Small intestine (tissue), 7 donors: ENCODE results near the gene TET3. TPM values are rescaled to one million over a fixed set of nuclear protein-coding genes. Genes with fewer than 3 reads are reported as not detected.

Experiments used
- DNase-seq, 2 donors: peaks; one replicate each; pipeline versions ENCODE4 v3.0.0 to v3.0.0-alpha.2; 2013
- FAIRE-seq: peaks from 2 replicates; lab custom pipeline; 2012; peaks lifted over from hg19 to GRCh38; lab: Jason Lieb, UNC
- H3K27ac ChIP-seq, 3 donors: one replicate each; pipeline ENCODE4 v1.5.1; 2013; ENCODE audit warnings: low read length in 2 of 3, mild to moderate bottlenecking in 2 of 3, control low read depth in 1 of 3, inconsistent platforms in 1 of 3, low read depth in 1 of 3, moderate library complexity in 1 of 3
- H3K27me3 ChIP-seq, 3 donors: one replicate each; pipeline ENCODE4 v1.6.1; 2013; ENCODE audit warnings: low read length in 3 of 3, inconsistent platforms in 1 of 3; ENCODE audit not compliant: control insufficient read depth in 3 of 3, insufficient read depth in 3 of 3
- H3K36me3 ChIP-seq, 3 donors: one replicate each; pipeline ENCODE4 v1.6.1; 2013; ENCODE audit warnings: low read length in 3 of 3, inconsistent platforms in 1 of 3, low read depth in 1 of 3, mild to moderate bottlenecking in 1 of 3, moderate library complexity in 1 of 3; ENCODE audit not compliant: control insufficient read depth in 3 of 3, insufficient read depth in 2 of 3
- H3K4me1 ChIP-seq, 3 donors: one replicate each; pipeline ENCODE4 v1.6.1; 2013; ENCODE audit warnings: low read length in 2 of 3, inconsistent platforms in 1 of 3, low read depth in 1 of 3, mild to moderate bottlenecking in 1 of 3, moderate library complexity in 1 of 3; ENCODE audit not compliant: control insufficient read depth in 3 of 3, insufficient read depth in 2 of 3
- H3K4me3 ChIP-seq, 3 donors: one replicate each; pipeline ENCODE4 v1.5.1; 2013; ENCODE audit warnings: low read length in 3 of 3, control low read depth in 1 of 3, inconsistent platforms in 1 of 3, low read depth in 1 of 3, mild to moderate bottlenecking in 1 of 3, moderate library complexity in 1 of 3
- H3K9me3 ChIP-seq, 2 donors: one replicate each; pipeline ENCODE4 v1.6.1; 2013; ENCODE audit warnings: low read depth in 1 of 2, low read length in 1 of 2; ENCODE audit not compliant: control insufficient read depth in 2 of 2, insufficient read depth in 1 of 2
- WGBS, 3 donors: extraction: QIAGEN DNeasy Blood & Tissue Kit; methylation state at CpG; one replicate each; pipeline ENCODE4 v1.1.7; 2013; 5-methylcytosine and 5-hydroxymethylcytosine counted together
- polyA plus RNA-seq, 4 donors: library from polyadenylated mRNA; stranded (reverse) in 3 of 4; unstranded in 1 of 4; fragments of 200-250 nt in 3 of 4; fragments of 120-200 nt in 1 of 4; gene quantifications; one replicate each; pipeline versions ENCODE4 v1.2.1 to v1.2.3, GENCODE V29; 2013
- donor health status: healthy with polysubstance abuse.
- donor health status: control.
- donor health status: control.
- donor health status: Bipolar disorder and iron deficiency.
- donor health status: healthy.

The TET3 gene
- polyA plus RNA-seq, 4 donors = 2.7 to 19.3 (median 6.2) TPM

GRCh38 chr2:73994178-73994831 is 9.6 kb downstream of the TET3 start:
- H3K9me3 ChIP-seq = no peaks in the 10 kb centered on the region
- WGBS, 3 donors = 90 to 93% (median 92%) methylated on average over 8 of the region's 8 CpGs
- peaks cover 0 to 3% (median 0%) of the 10 kb centered on the region in 3 donors for H3K4me1 ChIP-seq
- no peaks in the 10 kb centered on the region for H3K27me3 ChIP-seq
- no peak overlapping the region for H3K4me3 ChIP-seq
- no peak for DNase-seq
- peaks cover 0 to 52% (median 0%) of the 10 kb centered on the region in 3 donors for H3K36me3 ChIP-seq
- H3K27ac ChIP-seq = no peak overlapping the region
- FAIRE-seq = no peak

GRCh38 chr2:73995810-73996209 is 11.1 kb downstream of the TET3 start:
- no peak for DNase-seq
- Histone ChIP-seq H3K36me3 (peaks cover 0 to 51% (median 0%) of the 10 kb centered on the region in 3 donors), H3K4me3 (no peak overlapping the region), H3K9me3 (no peaks in the 10 kb centered on the region), H3K27ac (no peak overlapping the region), H3K27me3 (no peaks in the 10 kb centered on the region), H3K4me1 (peaks cover 0 to 17% (median 10%) of the 10 kb centered on the region in 3 donors)
- 93 to 96% (median 96%) methylated on average over 5 of the region's 5 CpGs for WGBS, 3 donors
- no peak for FAIRE-seq

- Histone ChIP-seq H3K4me1 (peaks cover under 1 to 31% (median 10%) of the 10 kb centered on the region in 3 donors), H3K4me3 (no peak overlapping the region), H3K27ac (no peak overlapping the region), H3K27me3 (no peaks in the 10 kb centered on the region), H3K36me3 (peaks cover 0 to 49% (median 0%) of the 10 kb centered on the region in 3 donors), H3K9me3 (no peaks in the 10 kb centered on the region)
- WGBS, 3 donors = 91 to 95% (median 93%) methylated on average over 6 of the region's 6 CpGs
- FAIRE-seq = no peak
- DNase-seq = no peak
Measured at GRCh38 chr2:73997813-73998212, 13.1 kb downstream of the TET3 start.

GRCh38 chr2:73998451-73998850 is 13.7 kb downstream of the TET3 start:
- Histone ChIP-seq H3K36me3 (peaks cover 0 to 43% (median 0%) of the 10 kb centered on the region in 3 donors), H3K4me1 (peaks cover 4 to 35% (median 10%) of the 10 kb centered on the region in 3 donors), H3K27ac (no peak overlapping the region), H3K4me3 (no peak overlapping the region), H3K27me3 (no peaks in the 10 kb centered on the region), H3K9me3 (no peaks in the 10 kb centered on the region)
- no peak for FAIRE-seq
- DNase-seq = no peak
- 81 to 88% (median 85%) methylated on average over 8 of the region's 8 CpGs for WGBS, 3 donors

DNA sequence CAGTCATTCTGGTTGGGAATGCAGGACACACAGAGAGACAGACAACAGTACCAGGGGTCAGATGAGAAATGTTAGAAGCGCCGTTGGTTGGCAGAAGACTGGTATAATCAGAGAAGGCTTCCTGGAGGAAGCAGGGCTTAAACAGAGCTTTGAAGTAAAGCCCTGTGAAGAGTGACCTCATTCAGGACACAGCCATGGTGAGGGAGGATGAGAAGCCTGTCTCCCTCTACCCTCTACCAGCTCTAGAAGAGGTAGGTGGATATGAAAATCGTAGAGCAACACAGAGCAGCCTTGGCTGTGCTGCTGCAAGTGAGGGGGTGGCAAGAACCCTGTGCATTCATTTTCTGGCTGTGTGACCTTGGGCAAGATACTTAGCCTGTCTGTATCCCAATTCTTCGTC is 14.2 kb downstream of the TET3 start:
- Histone ChIP-seq H3K9me3 (no peaks in the 10 kb centered on the region), H3K36me3 (peaks cover 0 to 46% (median 0%) of the 10 kb centered on the region in 3 donors), H3K4me3 (no peak overlapping the region), H3K27ac (no peak overlapping the region), H3K27me3 (no peaks in the 10 kb centered on the region), H3K4me1 (peaks cover 5 to 39% (median 13%) of the 10 kb centered on the region in 3 donors)
- FAIRE-seq = no peak
- DNase-seq = no peak
- WGBS, 3 donors = 77 to 83% (median 80%) methylated on average over 4 of the region's 4 CpGs

GRCh38 chr2:73999881-74000597 is 15.3 kb downstream of the TET3 start:
- Histone ChIP-seq H3K9me3 (no peaks in the 10 kb centered on the region), H3K27me3 (no peaks in the 10 kb centered on the region), H3K27ac (peak overlapping the region in 1 of 3 donors; percentile 57), H3K4me3 (no peak overlapping the region), H3K4me1 (peaks cover 6 to 41% (median 13%) of the 10 kb centered on the region in 3 donors), H3K36me3 (peaks cover 0 to 51% (median 0%) of the 10 kb centered on the region in 3 donors)
- DNase-seq (peak; percentile 75 to 92), FAIRE-seq (no peak)
- WGBS, 3 donors = 18 to 34% (median 31%) methylated on average over 10 of the region's 10 CpGs

DNA sequence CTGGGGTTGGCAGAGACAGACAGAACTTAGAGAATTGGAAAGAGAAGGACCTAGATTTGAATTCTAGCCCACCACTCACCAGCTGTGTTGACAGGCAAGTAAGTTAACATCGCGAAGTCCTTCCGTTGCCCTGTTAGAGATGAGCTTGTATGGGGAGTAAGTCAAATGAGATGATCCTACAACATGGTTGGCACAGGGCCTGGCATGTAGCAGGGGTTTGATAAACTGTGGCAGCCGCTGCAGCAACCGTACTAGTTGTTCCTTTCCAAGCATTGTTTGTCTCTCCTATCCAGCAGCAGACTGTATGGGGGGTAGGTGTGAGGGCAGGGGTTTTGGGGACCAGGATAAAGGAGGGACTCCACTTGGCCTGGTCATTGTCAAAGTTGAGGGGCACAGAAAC is 16.0 kb downstream of the TET3 start:
- Histone ChIP-seq H3K4me3 (no peak overlapping the region), H3K4me1 (peaks cover 6 to 41% (median 13%) of the 10 kb centered on the region in 3 donors), H3K9me3 (no peaks in the 10 kb centered on the region), H3K27ac (peak overlapping the region in 1 of 3 donors; percentile 57), H3K27me3 (no peaks in the 10 kb centered on the region), H3K36me3 (peaks cover 0 to 54% (median 0%) of the 10 kb centered on the region in 3 donors)
- WGBS, 3 donors = 69 to 88% (median 75%) methylated on average over 5 of the region's 5 CpGs
- no peak for FAIRE-seq
- no peak for DNase-seq

DNA sequence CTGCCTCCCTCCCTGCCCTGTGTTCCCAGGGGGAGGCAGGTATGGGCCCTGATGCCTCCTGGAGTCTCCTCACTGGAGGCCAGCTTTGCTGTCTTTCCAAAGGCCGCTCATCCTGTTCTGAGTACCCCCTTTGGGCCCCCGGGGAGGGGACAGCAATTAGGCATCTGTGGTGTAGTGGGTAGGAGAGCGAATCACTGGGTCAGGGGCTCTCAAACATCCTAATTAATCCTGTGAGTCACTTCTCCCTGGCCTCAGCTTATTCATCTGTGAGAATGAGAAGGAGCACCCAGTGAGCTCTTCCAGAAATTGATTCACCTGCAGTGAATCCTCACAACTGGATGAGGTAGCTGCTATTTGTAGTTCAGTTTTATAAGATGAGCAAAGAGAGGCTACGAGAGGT is 16.4 kb downstream of the TET3 start:
- Histone ChIP-seq H3K4me1 (peaks cover 6 to 41% (median 13%) of the 10 kb centered on the region in 3 donors), H3K4me3 (no peak overlapping the region), H3K27ac (peak overlapping the region in 1 of 3 donors; percentile 15), H3K9me3 (no peaks in the 10 kb centered on the region), H3K36me3 (peaks cover 0 to 52% (median 0%) of the 10 kb centered on the region in 3 donors), H3K27me3 (no peaks in the 10 kb centered on the region)
- WGBS, 3 donors = 81 to 85% (median 83%) methylated on average over 4 of the region's 4 CpGs
- FAIRE-seq = no peak
- no peak for DNase-seq
